Muscle of back (tissue), 13 donors: ENCODE data around the gene VPS52. TPM values are rescaled to one million over a fixed set of nuclear protein-coding genes. Genes with fewer than 3 reads are reported as not detected.
A peak's percentile ranks its signal among the peaks of the same experiment; 100 is the strongest.

ENCODE experiments used
- DNase-seq, 3 donors: peaks; one replicate each; pipeline versions ENCODE4 v3.0.0 to v3.0.0-alpha.2; 2013
- long read RNA-seq, 9 donors: transcript quantifications; one replicate each; lab custom pipeline, GENCODE V29; 2026
- polyA plus RNA-seq, 10 donors: library from polyadenylated mRNA; unstranded; fragments of 120-200 nt; gene quantifications; one replicate each; pipeline ENCODE4 v1.2.1, GENCODE V29; 2013; ENCODE audit not compliant: insufficient read length in 10 of 10

The VPS52 gene
- polyA plus RNA-seq = 10 to 100 TPM; 27.6 to 54.6 (median 37.1) TPM
- long read RNA-seq, donor 1, partial matches to known transcripts = 0 of 7 reads
- long read RNA-seq, donor 1, other reads (novel, unspliced or antisense) = 0 of 7 reads
- long read RNA-seq, donor 2, transcript VPS52-212 (20 exons, 2,960 nt) = major isoform, 5 of 8,171 reads
- long read RNA-seq, donor 2, partial matches to known transcripts = 1,043 of 8,171 reads
- long read RNA-seq, donor 2, other reads (novel, unspliced or antisense) = 7,119 of 8,171 reads
- long read RNA-seq, donor 3, partial matches to known transcripts = 0 of 1 reads
- long read RNA-seq, donor 3, other reads (novel, unspliced or antisense) = 0 of 1 reads
- long read RNA-seq, donor 4, partial matches to known transcripts = 943 of 6,620 reads
- long read RNA-seq, donor 4, other reads (novel, unspliced or antisense) = 5,675 of 6,620 reads
- long read RNA-seq, donor 5, partial matches to known transcripts = 8,796 of 9,314 reads
- long read RNA-seq, donor 5, other reads (novel, unspliced or antisense) = 512 of 9,314 reads
- long read RNA-seq, donor 6, transcript VPS52-222 (4 exons, 743 nt) = major isoform, 11 of 8,376 reads
- long read RNA-seq, donor 6, partial matches to known transcripts = 1,138 of 8,376 reads
- long read RNA-seq, donor 6, other reads (novel, unspliced or antisense) = 7,225 of 8,376 reads
- long read RNA-seq, donor 7, partial matches to known transcripts = 6,109 of 6,438 reads
- long read RNA-seq, donor 7, other reads (novel, unspliced or antisense) = 325 of 6,438 reads
- long read RNA-seq, donor 8, transcript VPS52-222 (4 exons, 743 nt) = major isoform, 7 of 9 reads
- long read RNA-seq, donor 8, partial matches to known transcripts = 0 of 9 reads
- long read RNA-seq, donor 8, other reads (novel, unspliced or antisense) = 0 of 9 reads
- long read RNA-seq, donor 9, partial matches to known transcripts = 0 of 1 reads
- long read RNA-seq, donor 9, other reads (novel, unspliced or antisense) = 0 of 1 reads

GRCh38 chr6:33271468-33272274 is at the start of gene VPS52, which contains the start of gene RPS18:
Gene VPS52, minus strand, starts transcription at chr6:33271876. Its CDS starts 201 bp downstream, at chr6:33271675.
Gene RPS18, plus strand, starts transcription at chr6:33272075. Its CDS starts 45 bp downstream, at chr6:33272120.
- peak; percentile 99 for DNase-seq

DNA sequence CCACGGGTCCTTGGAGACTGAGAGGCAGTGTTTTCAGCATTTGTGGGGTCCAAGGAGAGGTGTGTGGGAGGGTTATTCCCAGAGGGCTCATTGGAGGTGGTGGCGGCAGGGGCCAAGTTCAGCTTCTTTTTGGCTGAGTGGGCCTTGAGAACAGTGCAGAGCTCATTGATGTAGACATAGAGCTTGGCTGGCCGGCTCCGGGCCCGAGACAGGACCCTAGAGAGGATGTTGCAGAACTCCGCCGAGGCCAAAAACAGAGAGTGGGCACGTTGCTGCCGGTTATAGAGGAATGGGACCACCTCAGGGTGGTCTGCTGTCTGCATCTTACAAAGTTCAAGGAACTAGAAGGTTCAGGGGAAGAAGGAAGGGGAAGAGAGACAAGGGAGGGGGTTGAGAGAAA is 49.6 kb upstream of the VPS52 start:
- no peak for DNase-seq

DNA sequence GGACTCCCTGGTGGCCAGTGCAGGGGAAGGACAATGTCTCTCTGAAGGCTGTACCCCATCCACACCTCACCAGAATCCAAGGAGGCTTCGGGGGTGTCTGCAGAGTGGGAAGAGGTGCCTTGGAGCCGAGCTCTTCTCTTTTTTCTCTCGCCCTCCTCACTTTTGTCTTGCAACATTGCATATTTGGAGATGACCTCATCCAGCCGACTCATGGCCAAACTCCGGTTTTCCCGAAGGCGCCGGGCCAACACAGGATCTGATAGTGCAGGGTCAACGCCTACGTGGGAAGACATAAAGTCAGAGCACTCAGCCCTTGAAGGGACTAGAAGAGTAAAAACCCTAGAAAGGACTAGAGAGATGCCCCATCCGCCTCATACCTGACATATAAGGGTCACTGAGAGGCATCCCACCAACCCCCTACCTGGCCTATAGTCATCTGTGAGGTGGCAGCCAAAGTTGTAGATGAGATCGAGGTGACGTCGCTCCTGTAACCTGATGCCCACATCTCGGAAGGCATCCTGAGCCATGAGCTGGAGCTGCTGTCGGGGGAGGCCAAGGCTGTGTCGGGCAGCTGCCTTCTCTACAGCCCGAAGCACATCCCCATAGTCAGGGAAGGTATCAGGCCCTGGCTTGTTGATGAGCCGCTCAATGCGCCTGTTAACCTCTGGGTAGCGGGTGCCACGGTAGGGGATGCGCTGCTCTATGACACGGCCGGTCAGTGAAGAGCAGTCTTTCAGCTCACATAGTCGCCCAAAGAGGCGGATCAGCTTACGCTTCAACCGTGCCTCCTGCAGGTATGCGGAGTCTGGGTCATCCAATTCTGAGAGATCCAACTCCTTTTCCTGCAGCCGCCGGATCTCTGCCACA is 48.9 kb upstream of the VPS52 start:
- DNase-seq = peak in 1 of 3 donors; percentile 16

DNA sequence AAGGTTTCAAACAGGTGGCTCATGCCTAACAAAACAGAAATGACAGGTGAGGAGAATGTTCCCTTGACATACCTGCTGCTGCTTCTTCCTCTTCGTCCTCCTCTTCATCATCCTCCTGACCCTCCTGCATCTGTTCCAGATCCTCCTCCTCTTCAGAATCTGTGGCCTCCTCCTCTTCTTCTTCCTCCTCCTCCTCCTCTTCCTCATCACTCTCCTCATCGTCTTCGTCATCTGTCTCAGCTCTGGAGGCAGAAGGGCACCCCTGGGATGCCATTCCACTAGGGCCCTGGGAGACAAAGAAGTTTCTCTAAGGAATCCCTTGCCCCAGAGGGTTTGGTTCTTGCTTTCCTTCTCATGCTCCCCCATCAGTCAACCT is 48.3 kb upstream of the VPS52 start:
- DNase-seq = no peak

DNA sequence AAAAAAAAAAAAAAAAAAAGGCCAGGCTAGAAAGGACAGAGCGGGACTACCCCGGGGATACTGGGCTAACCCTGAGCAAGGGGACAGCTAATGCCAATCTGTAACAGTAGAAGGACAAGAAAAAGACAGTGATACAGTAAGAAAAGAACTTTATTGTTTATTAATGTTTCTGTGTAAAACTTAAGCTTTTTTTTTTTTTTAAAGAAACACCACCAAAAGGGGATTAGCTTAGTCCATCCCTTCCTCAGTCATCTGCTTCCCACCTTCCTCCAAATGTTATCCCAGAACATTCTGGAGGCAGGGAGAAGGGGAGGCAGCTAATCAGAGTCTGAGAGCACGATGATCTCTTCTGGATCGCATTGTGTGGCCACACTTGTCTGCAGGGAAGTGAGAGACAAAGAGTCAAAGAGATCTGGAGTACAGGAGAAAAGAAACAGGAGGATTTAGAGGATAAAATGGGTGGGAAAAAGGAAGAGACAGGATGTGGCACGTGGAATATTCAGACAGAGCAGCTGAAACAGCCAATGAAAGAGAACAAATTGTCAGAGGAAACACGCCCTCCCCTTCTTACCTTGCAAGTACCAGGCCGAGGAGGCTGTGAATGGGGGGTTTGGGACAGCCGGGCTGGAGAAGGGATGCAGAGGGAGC is 46.9 kb upstream of the VPS52 start:
- DNase-seq = no peak

GRCh38 chr6:33317669-33318425 is 46.2 kb upstream of the VPS52 start, which contains the start of gene ZBTB22:
Gene ZBTB22, minus strand, starts transcription at chr6:33317744. Its CDS starts 828 bp downstream, at chr6:33316916.
- peak; percentile 98 to 99 (median 99) for DNase-seq

DNA sequence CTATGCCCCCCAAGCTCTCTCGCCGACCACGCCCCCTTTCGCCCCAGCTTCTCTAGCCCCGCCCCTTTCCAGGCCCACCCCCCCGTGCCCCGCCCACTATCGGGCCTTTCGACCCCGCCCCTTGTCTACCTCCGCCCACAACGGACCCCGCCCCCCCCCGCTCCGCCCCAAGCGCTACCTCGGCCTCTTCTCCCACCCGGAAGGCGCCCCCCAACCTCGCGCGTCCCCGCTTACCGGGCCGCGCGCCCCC is 45.7 kb upstream of the VPS52 start:
- DNase-seq = no peak

DNA sequence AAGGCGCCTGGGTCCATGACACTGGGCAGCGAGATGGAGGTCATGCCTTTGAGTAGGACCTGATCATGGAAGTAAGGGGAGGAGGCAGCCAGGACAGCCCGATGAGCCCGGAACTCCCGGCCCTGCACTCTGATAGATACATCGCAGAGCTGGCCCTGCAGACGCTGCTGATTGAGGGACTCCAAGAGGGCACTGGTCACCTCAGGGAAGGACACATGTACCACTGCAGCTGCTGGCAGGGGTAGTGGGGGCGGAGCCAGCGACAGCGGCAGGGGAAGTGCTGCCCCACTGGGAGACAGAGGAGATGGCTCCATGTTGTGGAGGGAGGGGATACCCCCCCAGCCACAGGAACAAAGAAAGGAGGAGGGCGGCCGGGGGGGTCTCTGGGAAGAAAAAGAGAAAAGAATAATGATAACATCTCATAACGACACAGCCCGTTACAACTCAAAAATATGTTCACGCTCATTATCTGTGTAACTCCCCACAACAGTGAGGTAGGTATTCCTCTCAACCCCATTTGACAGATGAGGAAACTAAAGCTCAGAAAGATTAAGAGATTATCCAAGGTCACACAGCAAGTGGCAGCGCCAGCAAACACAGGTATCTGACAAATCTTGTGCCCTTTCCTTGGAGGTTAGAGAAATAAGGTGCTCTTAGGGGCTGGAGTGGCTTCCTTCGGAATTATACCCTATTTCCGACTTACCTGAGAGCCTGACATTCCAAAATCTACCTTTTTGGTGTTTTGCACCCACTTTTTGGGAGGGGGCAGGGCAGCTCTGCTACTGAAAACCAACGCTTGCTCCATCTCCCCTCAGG is 45.1 kb upstream of the VPS52 start:
- no peak for DNase-seq

- no peak for DNase-seq
Measured at GRCh38 chr6:33315793-33316602, 44.3 kb upstream of the VPS52 start.

DNA sequence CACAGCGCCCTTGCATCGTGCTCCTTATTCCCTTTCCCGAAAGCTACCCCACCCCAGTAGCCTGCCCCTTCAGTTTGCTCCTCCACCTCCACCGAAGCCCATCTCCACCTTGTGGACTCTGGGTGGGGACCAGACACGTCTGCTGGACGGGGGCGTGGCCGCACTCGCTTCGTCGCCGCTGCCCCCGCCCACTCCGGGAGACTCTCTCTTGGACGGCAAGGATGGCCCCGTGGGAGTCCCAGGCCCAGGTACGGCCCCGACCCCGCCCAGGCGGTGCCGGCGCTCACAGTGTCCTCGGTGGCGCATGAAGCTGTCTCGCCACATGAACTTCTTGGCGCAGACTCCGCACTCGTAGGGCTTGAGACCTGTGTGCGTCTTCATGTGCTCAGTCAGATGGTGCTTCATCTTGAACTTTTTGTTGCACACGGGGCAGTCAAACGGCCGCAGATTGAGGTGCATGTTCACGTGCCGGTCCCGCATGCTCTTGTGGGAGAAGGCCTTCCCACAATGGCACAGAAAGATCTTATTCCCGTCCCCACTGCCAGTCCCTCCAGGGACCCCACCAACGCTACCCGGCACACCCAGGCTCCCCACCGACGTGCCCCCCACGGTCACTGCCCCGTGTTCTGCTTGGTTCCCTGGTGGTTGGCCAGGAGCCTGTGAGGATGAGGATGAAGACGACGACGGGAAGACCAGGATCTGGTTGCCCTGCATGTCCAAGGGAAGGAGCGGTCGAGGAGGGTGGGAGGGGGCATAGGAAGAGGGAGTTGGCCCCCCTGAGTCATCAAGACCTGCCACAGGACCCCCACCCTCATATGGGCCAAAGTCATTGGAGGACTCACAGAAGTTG is 43.5 kb upstream of the VPS52 start:
- DNase-seq = peak in 1 of 3 donors; percentile 64

- DNase-seq = peak; percentile 68 to 90 (median 77)
Measured at GRCh38 chr6:33314515-33314942, 42.9 kb upstream of the VPS52 start.

DNA sequence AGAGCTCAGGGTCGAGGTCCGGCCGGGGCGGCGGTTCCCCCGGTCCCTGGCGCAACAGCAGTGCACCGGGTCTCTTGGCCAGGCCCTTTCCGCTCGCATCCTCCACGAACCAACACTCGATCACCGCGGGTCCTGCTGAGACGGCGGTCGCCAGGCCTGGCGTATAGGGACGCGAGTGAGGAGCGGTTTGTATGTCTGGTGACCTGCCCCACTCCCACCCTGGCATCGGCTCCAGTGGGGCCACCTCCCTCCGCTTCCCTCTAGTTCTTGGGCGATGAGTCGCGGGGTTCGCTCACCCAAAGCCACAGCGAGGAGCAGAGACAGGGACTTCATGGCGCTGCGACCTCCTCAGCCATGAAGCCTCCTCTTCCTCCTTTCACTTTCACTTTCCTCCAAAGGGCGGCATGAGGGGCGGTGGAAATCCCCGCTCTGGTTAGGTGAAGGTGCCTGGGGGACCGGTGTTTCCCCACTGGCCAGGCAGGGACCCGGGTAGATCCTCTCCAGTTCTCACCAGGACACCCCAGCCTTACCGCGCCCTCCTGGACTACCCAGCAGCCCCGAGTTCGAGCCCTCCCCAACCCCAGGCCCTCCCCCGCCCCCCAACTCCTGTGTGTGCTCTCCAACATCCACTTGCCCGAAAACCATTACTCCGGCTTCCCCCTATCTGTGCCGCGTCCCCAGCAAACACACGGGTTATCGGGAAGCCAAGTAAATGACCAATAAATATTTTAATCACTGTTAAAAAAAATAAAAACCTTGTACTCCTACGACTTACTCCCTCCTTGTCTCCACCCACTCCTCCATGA is 42.2 kb upstream of the VPS52 start, which contains the start of gene TAPBP:
Gene TAPBP (minus strand): TSS at position 370 of the 806 bp plus-strand sequence. CDS start 37 bp downstream, at position 333.
- DNase-seq = peak in 2 of 3 donors; percentile 77 to 93

GRCh38 chr6:33313105-33313708 is 41.5 kb upstream of the VPS52 start:
- peak in 2 of 3 donors; percentile 58 to 85 for DNase-seq

DNA sequence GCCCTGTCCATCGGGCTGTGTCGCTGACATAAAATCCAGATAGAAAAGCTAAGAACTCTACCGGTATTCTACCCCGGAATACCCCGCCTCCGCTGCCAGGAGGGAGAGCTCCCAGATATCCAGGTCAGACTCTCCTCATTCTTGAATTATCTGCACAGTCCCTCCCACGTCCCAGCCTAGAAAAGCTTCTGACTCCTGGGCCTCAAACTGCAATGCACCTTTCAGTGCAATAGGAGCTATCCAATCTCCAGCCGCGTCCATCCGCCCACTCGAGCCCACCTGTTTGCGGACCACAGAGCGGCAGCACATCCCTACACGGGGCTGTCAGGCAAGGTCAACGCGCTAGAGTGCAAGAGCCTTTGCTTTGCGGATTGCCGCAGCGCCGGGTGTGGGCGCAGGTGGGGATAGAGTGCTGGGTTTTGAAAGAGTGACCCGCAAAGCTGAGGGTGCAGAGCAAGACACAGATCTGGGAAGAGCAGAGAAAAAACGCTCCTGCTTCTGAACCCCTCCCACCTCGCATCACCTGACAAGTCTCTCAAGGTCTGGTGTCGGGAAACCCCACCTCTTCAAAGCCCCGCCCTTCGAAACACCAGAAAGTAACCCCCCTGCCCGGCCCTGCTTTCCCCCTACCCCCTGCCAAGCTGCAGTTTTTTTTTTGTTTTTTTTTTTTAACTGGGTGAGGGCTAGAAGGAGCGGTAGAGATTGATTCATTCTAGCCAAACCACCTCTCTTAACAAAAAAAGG is 40.9 kb upstream of the VPS52 start:
- peak in 2 of 3 donors; percentile 48 to 66 for DNase-seq
